ENCODE data around the gene B4GALT3.

GRCh38 chr1:161130266-161130665 is 47.0 kb downstream of the B4GALT3 start:
- TF ChIP-seq CTCF (IDR thresholded peaks at IDR 0.05) (no peak), POLR2A (IDR thresholded peaks at IDR 0.05) (no peak)
